ENCODE results near the gene ANO6. TPM values are rescaled to one million over a fixed set of nuclear protein-coding genes. Genes with fewer than 3 reads are reported as not detected.

The ANO6 gene
- total and polyA plus RNA-seq, 2 of the 4 experiments (the other 2 are of a cell fraction): 21.6 to 41.0 TPM

DNA sequence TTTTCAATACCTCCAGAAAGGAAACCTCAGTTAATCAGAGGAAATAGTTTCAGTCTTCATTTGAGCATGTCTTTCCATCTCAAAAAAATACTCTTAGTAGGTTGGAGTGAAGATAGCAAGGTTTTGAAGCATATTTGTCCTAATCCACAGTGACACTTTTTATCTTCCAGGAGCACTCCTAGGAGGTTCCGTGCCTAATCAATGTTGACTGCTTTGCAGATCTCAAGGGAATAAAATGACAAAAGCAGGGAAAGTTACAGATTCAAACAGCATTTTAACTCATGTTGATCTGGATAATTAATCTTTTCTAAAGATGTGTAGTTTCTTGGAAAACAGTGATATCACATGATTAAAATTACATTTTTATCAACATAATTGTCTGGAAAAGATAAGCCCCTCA is 213.9 kb downstream of the ANO6 start:
- Histone ChIP-seq H4K5ac (ENCODE audit: low read depth, low read length) (no peak overlapping the region), H3K4me2 (ENCODE audit: low read depth, low read length) (no peak overlapping the region), H2BK20ac (ENCODE audit: low read depth, low read length) (no peak overlapping the region), H3K4ac (ENCODE audit: low read depth, low read length) (no peak overlapping the region), H3K56ac (ENCODE audit: extremely low read depth, insufficient read depth, low read length) (no peak overlapping the region), H3K18ac (ENCODE audit: low read depth, low read length) (no peak overlapping the region), H3K4me3 (ENCODE audit: insufficient read depth, low read depth, low read length) (no peak overlapping the region), H3K36me3 (ENCODE audit: control insufficient read depth, insufficient read depth, low read length) (peaks cover 13% of the 10 kb centered on the region), H3K9me1 (ENCODE audit: insufficient read depth, low read length) (peaks cover 3% of the 10 kb centered on the region; the same call in 1 of the 2 replicates), H3K14ac (replicated peaks; ENCODE audit: low read depth, low read length) (no peak overlapping the region), H3K79me1 (ENCODE audit: low read depth in 1 of 2, low read length in 2 of 2) (no peaks in the 10 kb centered on the region), H4K91ac (ENCODE audit: insufficient read depth, low read depth, low read length) (no peak overlapping the region), H2BK5ac (ENCODE audit: low read depth, low read length, poor library complexity, severe bottlenecking) (no peak overlapping the region), H4K8ac (ENCODE audit: low read depth in 2 of 2, low read length in 2 of 2) (no peak overlapping the region), H2BK15ac (ENCODE audit: low read depth, low read length) (no peak overlapping the region), H3K4me1 (ENCODE audit: control insufficient read depth, insufficient read depth, low read length) (no peaks in the 10 kb centered on the region), H3K27me3 (ENCODE audit: control insufficient read depth, insufficient read depth, low read length) (no peaks in the 10 kb centered on the region), H2AK9ac (replicated peaks; ENCODE audit: low read depth, low read length, poor library complexity) (no peak overlapping the region), H3K23ac (ENCODE audit: low read depth, low read length) (no peak overlapping the region), H2AFZ (replicated peaks; ENCODE audit: low read length, poor library complexity) (no peak overlapping the region), H3K27ac (ENCODE audit: insufficient read depth, low read length) (no peak overlapping the region), H4K20me1 (ENCODE audit: insufficient read depth, low read length) (no peaks in the 10 kb centered on the region), H2AK5ac (ENCODE audit: low read depth, low read length) (no peak overlapping the region), H3K9ac (ENCODE audit: low read depth, low read length) (no peak overlapping the region), H3K9me3 (ENCODE audit: control insufficient read depth, insufficient read depth, low read length) (no peaks in the 10 kb centered on the region), H2BK120ac (ENCODE audit: low read depth, low read length) (no peak overlapping the region)
- dilution Hi-C loops (cut with HindIII; ENCODE audit: low sequenced_read_pairs, unreplicated experiment) (no loop called here), in situ Hi-C loops (cut with MboI; ENCODE audit: low sequenced_read_pairs) (no loop called here), intact Hi-C loops (cut with micrococcal nuclease) (no loop called here)
- TF ChIP-seq SMC3 (IDR thresholded peaks at IDR 0.05; ENCODE audit: low read depth, low read length) (no peak), BHLHE40 (IDR thresholded peaks at IDR 0.05; ENCODE audit: low read depth, low read length) (no peak), RCOR1 (IDR thresholded peaks at IDR 0.05; ENCODE audit: insufficient replicate concordance, low read length) (no peak), MXI1 (IDR thresholded peaks at IDR 0.05; ENCODE audit: borderline replicate concordance, low read depth, low read length) (no peak), NFE2L2 (IDR thresholded peaks at IDR 0.05; ENCODE audit: low read depth, low read length) (no peak), CEBPB (IDR thresholded peaks at IDR 0.05; ENCODE audit: low read depth, low read length) (no peak), MAZ (IDR thresholded peaks at IDR 0.05; ENCODE audit: borderline replicate concordance, low read depth, low read length) (no peak), FOS (IDR thresholded peaks at IDR 0.05; ENCODE audit: low read depth, low read length) (no peak), POLR2A (IDR thresholded peaks at IDR 0.05; ENCODE audit: low read depth, low read length) (no peak)
- TF ChIP-seq, protein P1, sequence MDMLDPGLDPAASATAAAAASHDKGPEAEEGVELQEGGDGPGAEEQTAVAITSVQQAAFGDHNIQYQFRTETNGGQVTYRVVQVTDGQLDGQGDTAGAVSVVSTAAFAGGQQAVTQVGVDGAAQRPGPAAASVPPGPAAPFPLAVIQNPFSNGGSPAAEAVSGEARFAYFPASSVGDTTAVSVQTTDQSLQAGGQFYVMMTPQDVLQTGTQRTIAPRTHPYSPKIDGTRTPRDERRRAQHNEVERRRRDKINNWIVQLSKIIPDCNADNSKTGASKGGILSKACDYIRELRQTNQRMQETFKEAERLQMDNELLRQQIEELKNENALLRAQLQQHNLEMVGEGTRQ (IDR thresholded peaks at IDR 0.05; ENCODE audit: low read depth, low read length): no peak
- DNase-seq (no peak), ATAC-seq (ENCODE audit: low read depth) (no peak)
- ChIA-PET POLR2A (ENCODE audit: unreplicated experiment) (no interaction called here), CTCF (no interaction called here)
- WGBS, 2 experiments (ENCODE audit: extremely low coverage in 2 of 2, insufficient read length in 1 of 2): no CpG with 5 or more reads among the region's 1 CpG
- no TSS peak for BruUV-seq (replicated peaks)

All from IMR-90 (cell line).